Kidney (tissue), 14 donors: Measurements from ENCODE around the gene NAA15. TPM values are rescaled to one million over a fixed set of nuclear protein-coding genes. Genes with fewer than 3 reads are reported as not detected.
A peak's percentile ranks its signal among the peaks of the same experiment; 100 is the strongest.
"Not testable (repeated sequence)": the region's sequence is repeated elsewhere in the genome, so short reads cannot be mapped to it uniquely, and the experiment has no call there.

Source experiments
- DNase-seq, 5 donors: peaks; one replicate each; pipeline ENCODE4 v3.0.0-alpha.2; 2013 to 2020
- FAIRE-seq: peaks from 2 replicates; lab custom pipeline; 2012; peaks lifted over from hg19 to GRCh38; lab: Jason Lieb, UNC
- H3K27ac ChIP-seq, 2 donors: one replicate each; pipeline ENCODE4 v1.7.0; 2013; ENCODE audit warnings: low read depth in 2 of 2, low read length in 2 of 2, inconsistent platforms in 1 of 2
- H3K27me3 ChIP-seq: one replicate; pipeline ENCODE4 v1.7.1; 2013; ENCODE audit warnings: low read length, inconsistent platforms; ENCODE audit not compliant: control insufficient read depth, insufficient read depth
- H3K36me3 ChIP-seq, 3 donors: one replicate each; pipeline versions ENCODE4 v1.7.0 to v1.7.1; 2013; ENCODE audit warnings: low read length in 3 of 3, control low read depth in 1 of 3, inconsistent platforms in 1 of 3; ENCODE audit not compliant: insufficient read depth in 3 of 3, control insufficient read depth in 2 of 3
- H3K4me1 ChIP-seq, 3 donors: one replicate each; pipeline versions ENCODE4 v1.7.0 to v1.7.1; 2013; ENCODE audit warnings: low read length in 3 of 3, inconsistent platforms in 1 of 3, low read depth in 1 of 3; ENCODE audit not compliant: control insufficient read depth in 2 of 3, insufficient read depth in 2 of 3
- H3K4me3 ChIP-seq, 3 donors: one replicate each; pipeline versions ENCODE4 v1.7.0 to v1.8.1; 2013; ENCODE audit warnings: low read length in 3 of 3, control low read depth in 1 of 3, inconsistent platforms in 1 of 3
- H3K9ac ChIP-seq, 3 donors: one replicate each; pipeline versions ENCODE4 v1.7.0 to v1.7.1; 2013; ENCODE audit warnings: low read length in 3 of 3, control low read depth in 1 of 3, inconsistent platforms in 1 of 3
- H3K9me3 ChIP-seq, 3 donors: one replicate each; pipeline versions ENCODE4 v1.7.0 to v1.7.1; 2013; ENCODE audit warnings: low read length in 3 of 3, control low read depth in 1 of 3, inconsistent platforms in 1 of 3; ENCODE audit not compliant: control insufficient read depth in 2 of 3, insufficient read depth in 1 of 3
- CTCF ChIP-seq: IDR thresholded peaks from 3 replicates; pipeline ENCODE4 v1.5.1; 2012; ENCODE audit warnings: mild to moderate bottlenecking, moderate library complexity, borderline replicate concordance; ENCODE audit not compliant: insufficient read depth; ENCODE audit errors: extremely low read depth
- intact Hi-C: fragments of 100-400 bp; cut with DNase I; formaldehyde crosslinking; loops from one replicate; pipeline ENCODE4 v1.11.1; 2022
- polyA plus RNA-seq: library from polyadenylated mRNA; stranded (reverse); fragments of 350-450 nt; fragmentation: Illumina TruSeq; extraction: RNeasy Lipid Tissue Mini Kit (QIAGEN cat#74804); gene quantifications from one replicate; pipeline ENCODE4 v1.2.3, GENCODE V29; 2014; ENCODE audit warnings: low read depth, low replicate concordance; ENCODE audit not compliant: insufficient read depth
- total RNA-seq: library from RNA; stranded (reverse); fragmentation: NEBNext Ultra II Directional; extraction: Animal tissue kit (Norgen Biotek cat#: 25700); gene quantifications from one replicate; pipeline ENCODE4 v1.2.1, GENCODE V29; 2021
- donor health status: control.
- donor health status: control.
- donor health status: control.
- donor health status: control.
- donor health status: control.
- donor health status: DM: yes; HTN: yes; CAD: no.
- donor health status: Normal renal cell carcinoma (clear cell type).

The NAA15 gene
- total and polyA plus RNA-seq, 2 donors from 2014 or later, result 7.0 to 38.8 TPM

DNA sequence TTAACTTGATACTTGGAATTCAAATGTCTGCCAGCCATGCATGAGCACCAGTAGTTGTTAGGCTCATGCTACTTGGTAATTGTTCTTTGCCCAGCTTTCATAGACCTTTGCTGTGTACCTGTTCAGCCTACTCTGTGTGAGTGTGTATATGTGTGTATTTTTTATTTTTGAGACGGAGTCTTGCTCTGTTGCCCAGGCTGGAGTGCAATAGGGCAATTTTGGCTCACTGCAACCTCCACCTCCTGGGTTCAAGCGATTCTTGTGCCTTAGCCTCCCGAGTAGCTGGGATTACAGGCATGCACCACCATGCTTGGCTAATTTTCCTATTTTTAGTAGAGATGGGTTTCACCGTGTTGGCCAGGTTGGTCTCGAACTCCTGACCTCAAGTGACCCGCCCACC lies 21.2 kb downstream of the NAA15 start:
- H3K27ac ChIP-seq, H3K9me3 ChIP-seq, H3K27me3 ChIP-seq, intact Hi-C loops, FAIRE-seq, H3K9ac ChIP-seq, DNase-seq, H3K4me3 ChIP-seq, H3K36me3 ChIP-seq, H3K4me1 ChIP-seq: not testable (repeated sequence)

- intact Hi-C loops, result no loop called here
- Histone ChIP-seq H3K9ac (no peak overlapping the region), H3K4me1 (peaks cover 0 to 8% (median 0%) of the 10 kb centered on the region in 3 donors), H3K36me3 (no peaks in the 10 kb centered on the region), H3K9me3 (no peaks in the 10 kb centered on the region), H3K27me3 (no peaks in the 10 kb centered on the region), H3K4me3 (no peak overlapping the region), H3K27ac (no peak overlapping the region)
- TF ChIP-seq CTCF, result no peak
- DNase-seq (peak in 1 of 5 donors; percentile 10), FAIRE-seq (no peak)
Measured at GRCh38 chr4:139324620-139325019, 23.3 kb downstream of the NAA15 start.

- no peak for FAIRE-seq
- no peak overlapping the region for H3K4me3 ChIP-seq
- no peak overlapping the region for H3K9ac ChIP-seq
- no peak for DNase-seq
- intact Hi-C loops, result no loop called here
- H3K36me3 ChIP-seq, result no peaks in the 10 kb centered on the region
- no peaks in the 10 kb centered on the region for H3K9me3 ChIP-seq
- H3K27me3 ChIP-seq, result no peaks in the 10 kb centered on the region
- H3K27ac ChIP-seq, result no peak overlapping the region
- TF ChIP-seq CTCF, result no peak
- H3K4me1 ChIP-seq, result peaks cover 0 to 2% (median 0%) of the 10 kb centered on the region in 3 donors
Measured at GRCh38 chr4:139329665-139330200, 28.4 kb downstream of the NAA15 start.

DNA sequence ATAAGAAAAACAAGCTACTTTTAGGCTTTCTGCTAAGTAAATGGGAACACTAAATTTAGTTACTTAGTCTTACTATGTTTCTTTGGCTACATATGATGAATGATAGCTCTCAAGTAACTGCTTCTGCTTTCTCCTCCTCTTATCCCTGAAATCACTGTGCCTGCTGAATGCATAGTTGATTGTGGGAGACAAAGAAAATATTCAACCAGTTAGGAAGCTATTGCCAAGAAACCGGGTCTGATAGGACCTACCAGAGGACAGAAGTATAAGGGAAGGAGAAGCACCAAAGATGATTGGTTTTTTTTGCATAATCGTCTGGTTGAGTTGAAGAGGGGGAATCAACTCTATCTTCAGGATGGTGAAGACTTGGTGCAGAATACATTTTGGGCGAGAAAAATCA lies 29.0 kb downstream of the NAA15 start:
- DNase-seq (no peak), FAIRE-seq (no peak)
- TF ChIP-seq CTCF, result no peak
- H3K36me3 ChIP-seq, result no peaks in the 10 kb centered on the region
- intact Hi-C loops, result no loop called here
- no peaks in the 10 kb centered on the region for H3K27me3 ChIP-seq
- no peaks in the 10 kb centered on the region for H3K4me1 ChIP-seq
- H3K9me3 ChIP-seq, result no peaks in the 10 kb centered on the region
- no peak overlapping the region for H3K4me3 ChIP-seq
- H3K27ac ChIP-seq, result no peak overlapping the region
- H3K9ac ChIP-seq, result no peak overlapping the region
